SK-N-SH treated with all-trans-retinoic acid at 6 μM for 48 hours (cell line): ENCODE measurements around the gene NADSYN1.

Source experiments
- ATAC-seq: fragments of 200-7000 bp; cut with Tn5 transposase; 3 replicates; pipeline ENCODE4 v1.9.1; 2020; ENCODE audit warnings: mild to moderate bottlenecking, moderate library complexity
- ARNTL ChIP-seq: fragments of 450-650 bp; formaldehyde crosslinking; IDR thresholded peaks from 2 replicates; pipeline ENCODE4 v1.5.0; 2020; ENCODE audit warnings: low read depth, mild to moderate bottlenecking, moderate library complexity, borderline replicate concordance
- BACH2 ChIP-seq: fragments of 250-450 bp; sonication (Bioruptor Pico); IDR thresholded peaks from 2 replicates; pipeline ENCODE4 v1.9.0; 2021; ENCODE audit warnings: mild to moderate bottlenecking, borderline replicate concordance
- CSDC2 ChIP-seq: fragments of 250-450 bp; sonication (Bioruptor Pico); IDR thresholded peaks from 2 replicates; pipeline ENCODE4 v1.5.0; 2020; ENCODE audit warnings: mild to moderate bottlenecking, moderate library complexity
- ESRRG ChIP-seq: fragments of 250-450 bp; sonication (Bioruptor Pico); IDR thresholded peaks from 2 replicates; pipeline ENCODE4 v1.6.1; 2021; ENCODE audit warnings: mild to moderate bottlenecking
- OSR1 ChIP-seq: fragments of 250-450 bp; sonication (Bioruptor Pico); IDR thresholded peaks from 2 replicates; pipeline ENCODE4 v1.8.0; 2022; ENCODE audit warnings: moderate library complexity, mild to moderate bottlenecking, inconsistent platforms
- PPARA ChIP-seq: fragments of 250-450 bp; sonication (Bioruptor Pico); IDR thresholded peaks from 2 replicates; pipeline ENCODE4 v1.5.0; 2020; ENCODE audit warnings: mild to moderate bottlenecking, borderline replicate concordance
- RARB ChIP-seq: fragments of 250-450 bp; sonication (Bioruptor Pico); IDR thresholded peaks from 2 replicates; pipeline ENCODE4 v1.8.0; 2021; ENCODE audit warnings: mild to moderate bottlenecking, moderate library complexity
- SNAI2 ChIP-seq: fragments of 250-450 bp; sonication (Bioruptor Pico); IDR thresholded peaks from 2 replicates; pipeline ENCODE4 v1.5.0; 2020; ENCODE audit warnings: mild to moderate bottlenecking, moderate library complexity
- TCF4 ChIP-seq: fragments of 250-450 bp; sonication (Bioruptor Pico); IDR thresholded peaks from 2 replicates; pipeline ENCODE4 v1.8.0; 2021; ENCODE audit warnings: mild to moderate bottlenecking, moderate library complexity, borderline replicate concordance
- TOX ChIP-seq: fragments of 250-450 bp; sonication (Bioruptor Pico); IDR thresholded peaks from 2 replicates; pipeline ENCODE4 v1.8.0; 2021; ENCODE audit warnings: mild to moderate bottlenecking, moderate library complexity, borderline replicate concordance
- ZC3H10 ChIP-seq: fragments of 250-450 bp; sonication (Bioruptor Pico); IDR thresholded peaks from 2 replicates; pipeline ENCODE4 v1.5.1; 2021; ENCODE audit warnings: mild to moderate bottlenecking, moderate library complexity
- ZFP3 ChIP-seq: fragments of 250-450 bp; sonication (Bioruptor Pico); IDR thresholded peaks from 2 replicates; pipeline ENCODE4 v1.5.0; 2020; ENCODE audit warnings: mild to moderate bottlenecking, moderate library complexity
- ZNF565 ChIP-seq: fragments of 450-650 bp; formaldehyde crosslinking; conservative IDR thresholded peaks from 2 replicates; pipeline ENCODE4 v1.5.0; 2020; ENCODE audit warnings: low read depth, mild to moderate bottlenecking, moderate library complexity
- ZNF8 ChIP-seq: fragments of 450-650 bp; formaldehyde crosslinking; IDR thresholded peaks from 2 replicates; pipeline ENCODE4 v1.5.0; 2020; ENCODE audit warnings: mild to moderate bottlenecking, moderate library complexity
- TF ChIP-seq, protein P1 (sequence below): fragments of 250-450 bp; sonication (Bioruptor Pico); IDR thresholded peaks from 2 replicates; pipeline ENCODE4 v1.5.0; 2020; ENCODE audit warnings: mild to moderate bottlenecking, moderate library complexity
- TF ChIP-seq, protein P2 (sequence below): fragments of 250-450 bp; sonication (Bioruptor Pico); IDR thresholded peaks from 2 replicates; pipeline ENCODE4 v1.5.1; 2021; ENCODE audit warnings: mild to moderate bottlenecking, moderate library complexity
- TF ChIP-seq, protein P3 (sequence below): fragments of 250-450 bp; sonication (Bioruptor Pico); IDR thresholded peaks from 2 replicates; pipeline ENCODE4 v1.8.0; 2020; ENCODE audit warnings: mild to moderate bottlenecking, moderate library complexity, borderline replicate concordance
- TF ChIP-seq, protein P4 (sequence below): fragments of 250-450 bp; sonication (Bioruptor Pico); IDR thresholded peaks from 2 replicates; pipeline ENCODE4 v1.5.1; 2020; ENCODE audit warnings: low read depth, mild to moderate bottlenecking, moderate library complexity
- TF ChIP-seq, protein P5 (sequence below): fragments of 250-450 bp; sonication (Bioruptor Pico); IDR thresholded peaks from 2 replicates; pipeline ENCODE4 v1.8.0; 2021; ENCODE audit warnings: low read depth, mild to moderate bottlenecking, moderate library complexity, borderline replicate concordance

NADSYN1 gene

DNA sequence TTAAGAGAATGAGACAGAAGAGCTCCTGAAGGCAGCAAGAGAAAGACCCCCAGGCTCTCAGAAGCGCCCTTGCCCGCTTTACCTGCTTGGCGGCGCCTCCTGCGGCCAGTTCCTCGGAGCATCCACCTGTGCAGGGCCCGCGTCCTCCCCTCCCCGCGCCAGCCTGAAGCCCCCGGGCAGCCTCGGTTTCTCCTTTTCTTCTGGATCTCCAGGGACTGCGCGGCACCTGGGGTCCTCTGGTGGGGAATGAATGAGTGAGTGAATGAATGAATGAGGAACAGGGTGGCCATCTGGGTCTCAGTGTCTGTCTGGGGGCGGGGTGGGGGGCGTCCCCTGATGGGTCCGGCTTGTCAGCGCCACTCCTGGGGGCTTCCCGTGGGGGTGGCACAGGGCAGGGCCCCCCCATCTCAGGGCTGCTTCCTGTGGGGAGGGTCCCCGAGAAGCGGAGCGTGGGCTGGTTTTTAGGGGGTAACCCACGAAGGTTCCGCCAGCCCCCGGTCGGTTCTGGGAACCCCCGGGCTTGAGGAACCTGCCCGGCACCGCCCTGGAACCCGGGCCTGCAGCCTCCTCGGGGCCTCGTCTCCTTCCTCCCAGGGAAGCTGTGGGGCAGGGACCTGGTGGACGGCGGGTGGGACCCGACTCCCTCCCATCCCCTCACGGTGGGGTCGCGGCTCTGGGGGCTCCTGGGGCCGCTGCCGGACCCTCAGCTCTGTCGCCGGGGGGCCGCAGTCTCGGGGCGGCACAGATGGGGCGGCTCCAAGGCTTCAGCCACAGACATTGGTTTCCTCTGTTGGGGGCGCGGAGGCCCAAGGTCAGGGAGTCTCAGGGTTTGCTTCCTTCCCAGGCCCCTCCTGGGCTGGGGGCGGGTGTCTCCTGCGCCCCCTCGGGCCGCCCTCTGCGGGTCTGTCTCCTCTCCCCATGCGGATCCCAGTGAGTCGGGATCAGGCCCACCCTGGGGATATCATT is 65.8 kb downstream of the NADSYN1 start:
- ATAC-seq, result no peak
- no peak for TF ChIP-seq ZNF8
- TF ChIP-seq, protein P1, sequence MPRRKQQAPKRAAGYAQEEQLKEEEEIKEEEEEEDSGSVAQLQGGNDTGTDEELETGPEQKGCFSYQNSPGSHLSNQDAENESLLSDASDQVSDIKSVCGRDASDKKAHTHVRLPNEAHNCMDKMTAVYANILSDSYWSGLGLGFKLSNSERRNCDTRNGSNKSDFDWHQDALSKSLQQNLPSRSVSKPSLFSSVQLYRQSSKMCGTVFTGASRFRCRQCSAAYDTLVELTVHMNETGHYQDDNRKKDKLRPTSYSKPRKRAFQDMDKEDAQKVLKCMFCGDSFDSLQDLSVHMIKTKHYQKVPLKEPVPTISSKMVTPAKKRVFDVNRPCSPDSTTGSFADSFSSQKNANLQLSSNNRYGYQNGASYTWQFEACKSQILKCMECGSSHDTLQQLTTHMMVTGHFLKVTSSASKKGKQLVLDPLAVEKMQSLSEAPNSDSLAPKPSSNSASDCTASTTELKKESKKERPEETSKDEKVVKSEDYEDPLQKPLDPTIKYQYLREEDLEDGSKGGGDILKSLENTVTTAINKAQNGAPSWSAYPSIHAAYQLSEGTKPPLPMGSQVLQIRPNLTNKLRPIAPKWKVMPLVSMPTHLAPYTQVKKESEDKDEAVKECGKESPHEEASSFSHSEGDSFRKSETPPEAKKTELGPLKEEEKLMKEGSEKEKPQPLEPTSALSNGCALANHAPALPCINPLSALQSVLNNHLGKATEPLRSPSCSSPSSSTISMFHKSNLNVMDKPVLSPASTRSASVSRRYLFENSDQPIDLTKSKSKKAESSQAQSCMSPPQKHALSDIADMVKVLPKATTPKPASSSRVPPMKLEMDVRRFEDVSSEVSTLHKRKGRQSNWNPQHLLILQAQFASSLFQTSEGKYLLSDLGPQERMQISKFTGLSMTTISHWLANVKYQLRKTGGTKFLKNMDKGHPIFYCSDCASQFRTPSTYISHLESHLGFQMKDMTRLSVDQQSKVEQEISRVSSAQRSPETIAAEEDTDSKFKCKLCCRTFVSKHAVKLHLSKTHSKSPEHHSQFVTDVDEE (CRISPR knock-in tag), result no peak
- TF ChIP-seq ARNTL (CRISPR knock-in tag), result no peak
- TF ChIP-seq, protein P2, sequence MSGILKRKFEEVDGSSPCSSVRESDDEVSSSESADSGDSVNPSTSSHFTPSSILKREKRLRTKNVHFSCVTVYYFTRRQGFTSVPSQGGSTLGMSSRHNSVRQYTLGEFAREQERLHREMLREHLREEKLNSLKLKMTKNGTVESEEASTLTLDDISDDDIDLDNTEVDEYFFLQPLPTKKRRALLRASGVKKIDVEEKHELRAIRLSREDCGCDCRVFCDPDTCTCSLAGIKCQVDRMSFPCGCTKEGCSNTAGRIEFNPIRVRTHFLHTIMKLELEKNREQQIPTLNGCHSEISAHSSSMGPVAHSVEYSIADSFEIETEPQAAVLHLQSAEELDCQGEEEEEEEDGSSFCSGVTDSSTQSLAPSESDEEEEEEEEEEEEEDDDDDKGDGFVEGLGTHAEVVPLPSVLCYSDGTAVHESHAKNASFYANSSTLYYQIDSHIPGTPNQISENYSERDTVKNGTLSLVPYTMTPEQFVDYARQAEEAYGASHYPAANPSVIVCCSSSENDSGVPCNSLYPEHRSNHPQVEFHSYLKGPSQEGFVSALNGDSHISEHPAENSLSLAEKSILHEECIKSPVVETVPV (CRISPR knock-in tag), result no peak
- TF ChIP-seq ZC3H10 (CRISPR knock-in tag), result no peak
- TF ChIP-seq, protein P3, sequence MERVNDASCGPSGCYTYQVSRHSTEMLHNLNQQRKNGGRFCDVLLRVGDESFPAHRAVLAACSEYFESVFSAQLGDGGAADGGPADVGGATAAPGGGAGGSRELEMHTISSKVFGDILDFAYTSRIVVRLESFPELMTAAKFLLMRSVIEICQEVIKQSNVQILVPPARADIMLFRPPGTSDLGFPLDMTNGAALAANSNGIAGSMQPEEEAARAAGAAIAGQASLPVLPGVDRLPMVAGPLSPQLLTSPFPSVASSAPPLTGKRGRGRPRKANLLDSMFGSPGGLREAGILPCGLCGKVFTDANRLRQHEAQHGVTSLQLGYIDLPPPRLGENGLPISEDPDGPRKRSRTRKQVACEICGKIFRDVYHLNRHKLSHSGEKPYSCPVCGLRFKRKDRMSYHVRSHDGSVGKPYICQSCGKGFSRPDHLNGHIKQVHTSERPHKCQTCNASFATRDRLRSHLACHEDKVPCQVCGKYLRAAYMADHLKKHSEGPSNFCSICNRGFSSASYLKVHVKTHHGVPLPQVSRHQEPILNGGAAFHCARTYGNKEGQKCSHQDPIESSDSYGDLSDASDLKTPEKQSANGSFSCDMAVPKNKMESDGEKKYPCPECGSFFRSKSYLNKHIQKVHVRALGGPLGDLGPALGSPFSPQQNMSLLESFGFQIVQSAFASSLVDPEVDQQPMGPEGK (CRISPR knock-in tag), result no peak
- no peak for TF ChIP-seq ZNF565 (CRISPR knock-in tag)
- TF ChIP-seq PPARA (CRISPR knock-in tag), result no peak
- TF ChIP-seq, protein P4, sequence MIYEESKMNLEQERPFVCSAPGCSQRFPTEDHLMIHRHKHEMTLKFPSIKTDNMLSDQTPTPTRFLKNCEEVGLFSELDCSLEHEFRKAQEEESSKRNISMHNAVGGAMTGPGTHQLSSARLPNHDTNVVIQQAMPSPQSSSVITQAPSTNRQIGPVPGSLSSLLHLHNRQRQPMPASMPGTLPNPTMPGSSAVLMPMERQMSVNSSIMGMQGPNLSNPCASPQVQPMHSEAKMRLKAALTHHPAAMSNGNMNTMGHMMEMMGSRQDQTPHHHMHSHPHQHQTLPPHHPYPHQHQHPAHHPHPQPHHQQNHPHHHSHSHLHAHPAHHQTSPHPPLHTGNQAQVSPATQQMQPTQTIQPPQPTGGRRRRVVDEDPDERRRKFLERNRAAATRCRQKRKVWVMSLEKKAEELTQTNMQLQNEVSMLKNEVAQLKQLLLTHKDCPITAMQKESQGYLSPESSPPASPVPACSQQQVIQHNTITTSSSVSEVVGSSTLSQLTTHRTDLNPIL (CRISPR knock-in tag), result no peak
- no peak for TF ChIP-seq TCF4
- TF ChIP-seq, all 23 proteins: peak for 0

DNA sequence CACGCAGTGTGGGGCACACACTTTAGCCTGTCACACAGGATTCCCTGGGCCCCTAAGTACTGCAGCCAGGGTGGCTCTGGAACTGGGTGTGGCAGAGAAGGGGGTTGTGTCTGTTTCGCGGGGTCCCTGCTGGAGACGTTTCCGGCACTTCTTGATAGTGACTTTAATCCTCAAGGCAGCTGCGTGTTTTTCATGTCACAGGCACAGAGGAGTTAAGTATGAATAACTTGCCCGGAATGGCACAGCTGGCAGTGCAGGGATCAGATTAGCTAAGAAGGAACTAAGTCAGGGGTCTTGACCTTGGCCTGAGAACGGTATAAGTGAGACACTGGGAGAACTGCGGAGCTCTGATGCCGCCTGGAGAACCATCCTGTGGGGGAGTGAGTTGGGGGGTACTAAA is 66.5 kb downstream of the NADSYN1 start:
- TF ChIP-seq, protein P5, sequence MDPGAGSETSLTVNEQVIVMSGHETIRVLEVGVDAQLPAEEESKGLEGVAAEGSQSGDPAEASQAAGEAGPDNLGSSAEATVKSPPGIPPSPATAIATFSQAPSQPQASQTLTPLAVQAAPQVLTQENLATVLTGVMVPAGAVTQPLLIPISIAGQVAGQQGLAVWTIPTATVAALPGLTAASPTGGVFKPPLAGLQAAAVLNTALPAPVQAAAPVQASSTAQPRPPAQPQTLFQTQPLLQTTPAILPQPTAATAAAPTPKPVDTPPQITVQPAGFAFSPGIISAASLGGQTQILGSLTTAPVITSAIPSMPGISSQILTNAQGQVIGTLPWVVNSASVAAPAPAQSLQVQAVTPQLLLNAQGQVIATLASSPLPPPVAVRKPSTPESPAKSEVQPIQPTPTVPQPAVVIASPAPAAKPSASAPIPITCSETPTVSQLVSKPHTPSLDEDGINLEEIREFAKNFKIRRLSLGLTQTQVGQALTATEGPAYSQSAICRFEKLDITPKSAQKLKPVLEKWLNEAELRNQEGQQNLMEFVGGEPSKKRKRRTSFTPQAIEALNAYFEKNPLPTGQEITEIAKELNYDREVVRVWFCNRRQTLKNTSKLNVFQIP (CRISPR knock-in tag), result no peak
- TF ChIP-seq PPARA (CRISPR knock-in tag) (no peak), ZC3H10 (CRISPR knock-in tag) (no peak), CSDC2 (CRISPR knock-in tag) (no peak), RARB (CRISPR knock-in tag) (no peak), ZFP3 (CRISPR knock-in tag) (no peak), ESRRG (CRISPR knock-in tag) (no peak), TCF4 (no peak), OSR1 (CRISPR knock-in tag) (no peak), BACH2 (CRISPR knock-in tag) (no peak), ZNF565 (CRISPR knock-in tag) (no peak), TOX (CRISPR knock-in tag) (no peak), SNAI2 (CRISPR knock-in tag) (no peak)
- TF ChIP-seq, protein P4 (CRISPR knock-in tag), result no peak
- TF ChIP-seq, protein P1 (CRISPR knock-in tag), result no peak
- TF ChIP-seq, protein P2 (CRISPR knock-in tag), result no peak
- no peak for ATAC-seq
